Measurements from ENCODE around the gene DNASE1L1.

- no peak for TF ChIP-seq POLR2A (IDR thresholded peaks at IDR 0.05)
- no peak for TF ChIP-seq CTCF (IDR thresholded peaks at IDR 0.05)
- peak in 2 of 3 donors; percentile 15 to 24 for TF ChIP-seq POLR2AphosphoS5 (IDR thresholded peaks at IDR 0.05)
- TF ChIP-seq EP300 (IDR thresholded peaks at IDR 0.05; ENCODE audit: low read depth), result no peak
These were observed 42.9 kb downstream of the DNASE1L1 start for GRCh38 chrX:154365997-154366665.

Measured in transverse colon (tissue), 4 donors.